ENCODE data around the gene FHIT.

- TF ChIP-seq CTCF (conservative IDR thresholded peaks at IDR 0.05; ENCODE audit: low read depth, low read length), result no peak
- TF ChIP-seq EZH2phosphoT487 (IDR thresholded peaks at IDR 0.05; ENCODE audit: borderline replicate concordance, low read length), result no peak
- TF ChIP-seq EZH2 (IDR thresholded peaks at IDR 0.05; ENCODE audit: low read length, unreplicated experiment), result no peak
Observed at GRCh38 chr3:59782664-59783063, 1468.6 kb downstream of the FHIT start.

All from PC-3 (cell line).